ENCODE data around the gene USP22. TPM values are rescaled to one million over a fixed set of nuclear protein-coding genes. Genes with fewer than 3 reads are reported as not detected.

The USP22 gene
- total and polyA plus RNA-seq, 2 of the 8 experiments (the other 6 are each of a cell fraction or from before 2014, with no cell fraction given): 221 to 316 TPM

DNA sequence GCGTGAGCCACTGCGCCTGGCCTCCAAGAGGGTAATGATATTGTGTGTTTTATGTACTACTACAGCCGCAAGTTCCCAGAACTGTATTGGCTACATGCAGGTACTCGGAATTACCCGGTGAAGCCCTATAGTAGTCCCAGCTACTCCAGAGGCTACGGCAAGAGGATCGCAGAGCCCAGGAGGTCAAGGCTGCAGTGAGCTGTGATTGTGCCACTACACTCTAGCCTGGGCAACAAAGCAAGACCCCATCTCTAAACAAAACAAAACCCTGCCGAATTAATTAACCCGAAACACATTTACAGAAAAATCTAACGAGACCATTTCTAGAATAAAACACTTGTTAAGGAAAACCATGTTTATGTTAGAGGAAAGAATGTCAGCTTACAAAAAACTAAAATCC is 2.2 kb upstream of the USP22 start:
- no peak for TF ChIP-seq SP4 (IDR thresholded peaks at IDR 0.05; ENCODE audit: low read length)
- TF ChIP-seq, protein P1, sequence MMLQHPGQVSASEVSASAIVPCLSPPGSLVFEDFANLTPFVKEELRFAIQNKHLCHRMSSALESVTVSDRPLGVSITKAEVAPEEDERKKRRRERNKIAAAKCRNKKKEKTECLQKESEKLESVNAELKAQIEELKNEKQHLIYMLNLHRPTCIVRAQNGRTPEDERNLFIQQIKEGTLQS (IDR thresholded peaks at IDR 0.05; ENCODE audit: insufficient read depth, low read depth, low read length): no peak
- no peak for TF ChIP-seq SP1 (IDR thresholded peaks at IDR 0.05; ENCODE audit: low read depth, low read length)
- no peak for TF ChIP-seq YY1 (IDR thresholded peaks at IDR 0.05; ENCODE audit: low read depth, low read length)
- TF ChIP-seq RFX5 (IDR thresholded peaks at IDR 0.05; ENCODE audit: borderline replicate concordance, low read depth, low read length): no peak
- no peak for TF ChIP-seq GTF2F1 (IDR thresholded peaks at IDR 0.05; ENCODE audit: borderline replicate concordance, low read depth, low read length)
- TF ChIP-seq, protein P2, sequence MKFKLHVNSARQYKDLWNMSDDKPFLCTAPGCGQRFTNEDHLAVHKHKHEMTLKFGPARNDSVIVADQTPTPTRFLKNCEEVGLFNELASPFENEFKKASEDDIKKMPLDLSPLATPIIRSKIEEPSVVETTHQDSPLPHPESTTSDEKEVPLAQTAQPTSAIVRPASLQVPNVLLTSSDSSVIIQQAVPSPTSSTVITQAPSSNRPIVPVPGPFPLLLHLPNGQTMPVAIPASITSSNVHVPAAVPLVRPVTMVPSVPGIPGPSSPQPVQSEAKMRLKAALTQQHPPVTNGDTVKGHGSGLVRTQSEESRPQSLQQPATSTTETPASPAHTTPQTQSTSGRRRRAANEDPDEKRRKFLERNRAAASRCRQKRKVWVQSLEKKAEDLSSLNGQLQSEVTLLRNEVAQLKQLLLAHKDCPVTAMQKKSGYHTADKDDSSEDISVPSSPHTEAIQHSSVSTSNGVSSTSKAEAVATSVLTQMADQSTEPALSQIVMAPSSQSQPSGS (IDR thresholded peaks at IDR 0.05; ENCODE audit: low read length): no peak
- TF ChIP-seq, protein P3, sequence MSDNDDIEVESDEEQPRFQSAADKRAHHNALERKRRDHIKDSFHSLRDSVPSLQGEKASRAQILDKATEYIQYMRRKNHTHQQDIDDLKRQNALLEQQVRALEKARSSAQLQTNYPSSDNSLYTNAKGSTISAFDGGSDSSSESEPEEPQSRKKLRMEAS (IDR thresholded peaks at IDR 0.05): no peak
- TF ChIP-seq EP300 (IDR thresholded peaks at IDR 0.05; ENCODE audit: borderline replicate concordance in 1 of 2, low read depth in 2 of 2, low read length in 2 of 2): no peak
- no peak for TF ChIP-seq TCF12 (IDR thresholded peaks at IDR 0.05; ENCODE audit: low read depth, low read length)
- peaks cover 0 to 8% (median 0%) of the 10 kb centered on the region in 4 experiments; a peak in 4 of 7 replicates for H3K4me1 ChIP-seq (replicated peaks in 1 of 4; ENCODE audit: control insufficient read depth in 3 of 4, insufficient read depth in 4 of 4, low read length in 3 of 4)
- POLR2A ChIA-PET (ENCODE audit: partially characterized antibody): interaction anchor here (1.4 kb wide), 1 partner anchor 10 kb away, joined by 3 read pairs; no protein-coding TSS in a partner anchor
- no peak overlapping the region for H2BK12ac ChIP-seq (ENCODE audit: low read depth, low read length)
- no peaks in the 10 kb centered on the region for H3K36me3 ChIP-seq (ENCODE audit: control insufficient read depth in 2 of 4, insufficient read depth in 4 of 4, low read length in 3 of 4)
- H3K14ac ChIP-seq (ENCODE audit: insufficient read length): no peak overlapping the region
- H4K8ac ChIP-seq (ENCODE audit: extremely low read depth, insufficient read depth, low read length): no peak overlapping the region; the same call in 1 of the 2 replicates
- H3K9ac ChIP-seq (replicated peaks in 1 of 4; ENCODE audit: extremely low read depth in 1 of 4, low read depth in 3 of 4, low read length in 3 of 4): no peak overlapping the region
- FAIRE-seq (no peak), DNase-seq (ENCODE audit: low read depth in 1 of 2, low spot score in 2 of 2) (no peak)
- H3K23me2 ChIP-seq (ENCODE audit: low read depth, low read length): peaks cover 5% of the 10 kb centered on the region
- no peak overlapping the region for H4K5ac ChIP-seq (ENCODE audit: insufficient read length, low read depth, low read length)
- peaks cover 3 to 6% of the 10 kb centered on the region in 2 experiments for H4K20me1 ChIP-seq (replicated peaks in 1 of 2; ENCODE audit: control insufficient read depth in 1 of 2, insufficient read depth in 2 of 2, low read length in 2 of 2)
- no peak overlapping the region for H3K4ac ChIP-seq (replicated peaks; ENCODE audit: insufficient read length, low read depth, low read length)
- no peak overlapping the region for H3K56ac ChIP-seq (replicated peaks; ENCODE audit: insufficient read length, low read depth, low read length)
- no peak overlapping the region for H2BK5ac ChIP-seq (ENCODE audit: low read depth, low read length)
- no peak overlapping the region for H4K91ac ChIP-seq (replicated peaks; ENCODE audit: insufficient read length, low read length)
- no peaks in the 10 kb centered on the region for H3K79me1 ChIP-seq (ENCODE audit: low read depth, low read length)
- no peak overlapping the region for H3K4me3 ChIP-seq (ENCODE audit: extremely low read depth in 1 of 4, insufficient read depth in 2 of 4, low read depth in 3 of 4, low read length in 4 of 4)
- H2BK15ac ChIP-seq (ENCODE audit: low read length): no peak overlapping the region
- 90% methylated on average over 10 of the region's 10 CpGs; no CpG with 5 or more reads in 1 of the 2 experiments for WGBS, 2 experiments (ENCODE audit: extremely low coverage in 1 of 2, insufficient coverage in 1 of 2, insufficient read length in 1 of 2, insufficient replicate concordance in 2 of 2, low coverage in 1 of 2, low lambda C conversion rate in 2 of 2, missing lambda C conversion rate in 1 of 2)
- CTCF ChIA-PET (ENCODE audit: partially characterized antibody): interaction anchor here (1.0 to 3.2 kb wide), 4 partner anchors 11 to 54 kb away, joined by 3 to 13 read pairs (median 6); no protein-coding TSS in a partner anchor
- no peaks in the 10 kb centered on the region for H3K27me3 ChIP-seq (replicated peaks in 1 of 4; ENCODE audit: control insufficient read depth in 3 of 4, extremely low read depth in 1 of 4, insufficient read depth in 3 of 4, low read length in 3 of 4)
- H2BK120ac ChIP-seq (replicated peaks; ENCODE audit: low read depth, low read length): no peak overlapping the region
- H3K9me3 ChIP-seq (ENCODE audit: insufficient read depth in 2 of 2, low read depth in 1 of 2, low read length in 1 of 2): no peaks in the 10 kb centered on the region
- H3K23ac ChIP-seq (ENCODE audit: insufficient read length): no peak overlapping the region
- no peak overlapping the region; a peak in 1 of 4 replicates for H3K4me2 ChIP-seq (ENCODE audit: insufficient read depth in 1 of 2, low read depth in 2 of 2, low read length in 2 of 2)
- no peak overlapping the region for H3K18ac ChIP-seq (ENCODE audit: extremely low read depth, low read length)
- H2AK5ac ChIP-seq (ENCODE audit: low read depth, low read length): no peak overlapping the region
- H2AFZ ChIP-seq (ENCODE audit: low read length): no peak overlapping the region
- no peak overlapping the region for H3K27ac ChIP-seq (ENCODE audit: low read depth, low read length)
- peaks cover 21% of the 10 kb centered on the region in 2 experiments for H3K79me2 ChIP-seq (ENCODE audit: control insufficient read depth in 1 of 2, insufficient read depth in 2 of 2, low read length in 2 of 2)
- H2BK20ac ChIP-seq (ENCODE audit: low read length): no peak overlapping the region

Data from H1 (cell line).